Fibroblast of lung (primary cell): ENCODE data around the gene COA1. TPM values are rescaled to one million over a fixed set of nuclear protein-coding genes. Genes with fewer than 3 reads are reported as not detected.
A peak's percentile ranks its signal among the peaks of the same experiment; 100 is the strongest.

ENCODE experiments used
- DNase-seq, 2 donors: peaks; one replicate each; pipeline versions ENCODE4 v3.0.0 to v3.0.0-alpha.2; 2010; ENCODE audit warnings: low read depth in 2 of 2
- H2AFZ ChIP-seq: 2 replicates; pipeline ENCODE4 v1.5.1; 2012; ENCODE audit warnings: low read length, control low read depth, inconsistent platforms
- H3K27ac ChIP-seq: 2 replicates; pipeline ENCODE4 v1.5.1; 2011; ENCODE audit warnings: low read length, control low read depth; ENCODE audit not compliant: insufficient read depth
- H3K27me3 ChIP-seq: 2 replicates; pipeline ENCODE4 v1.5.1; 2011; ENCODE audit warnings: mild to moderate bottlenecking, low read length; ENCODE audit not compliant: control insufficient read depth, insufficient read depth
- H3K36me3 ChIP-seq: 2 replicates; pipeline ENCODE4 v1.5.1; 2011; ENCODE audit warnings: low read length; ENCODE audit not compliant: control insufficient read depth, insufficient read depth
- H3K4me1 ChIP-seq: 2 replicates; pipeline ENCODE4 v1.5.1; 2011; ENCODE audit warnings: low read length; ENCODE audit not compliant: control insufficient read depth, insufficient read depth; ENCODE audit errors: extremely low read depth
- H3K4me2 ChIP-seq: 2 replicates; pipeline ENCODE4 v1.5.1; 2011; ENCODE audit warnings: low read length, control low read depth; ENCODE audit not compliant: insufficient read depth; ENCODE audit errors: extremely low read depth
- H3K4me3 ChIP-seq, 4 experiments: fragments of 200-600 bp in 1 of 4; sonication (generic) in 1 of 4; replicated peaks in 1 of 4; 2 replicates each; pipeline ENCODE4 v1.5.1; 2011 to 2016; ENCODE audit warnings: low read length in 4 of 4, low read depth in 3 of 4, mild to moderate bottlenecking in 3 of 4, control low read depth in 2 of 4, inconsistent platforms in 1 of 4, mixed read lengths in 1 of 4; ENCODE audit not compliant: insufficient read depth in 1 of 4; ENCODE audit errors: control extremely low read depth in 1 of 4
- H3K79me2 ChIP-seq: 2 replicates; pipeline ENCODE4 v1.5.1; 2012; ENCODE audit warnings: mild to moderate bottlenecking, low read length, inconsistent platforms; ENCODE audit not compliant: control insufficient read depth, insufficient read depth
- H3K9ac ChIP-seq: 2 replicates; pipeline ENCODE4 v1.5.1; 2011; ENCODE audit warnings: mild to moderate bottlenecking, low read length, control low read depth; ENCODE audit not compliant: insufficient read depth
- H3K9me3 ChIP-seq: 2 replicates; pipeline ENCODE4 v1.5.1; 2012; ENCODE audit warnings: low read depth, low read length; ENCODE audit not compliant: control insufficient read depth, insufficient read depth
- H4K20me1 ChIP-seq: 2 replicates; pipeline ENCODE4 v1.5.1; 2011; ENCODE audit warnings: low read length; ENCODE audit not compliant: control insufficient read depth, insufficient read depth; ENCODE audit errors: extremely low read depth
- EZH2 ChIP-seq: IDR thresholded peaks from 2 replicates; pipeline ENCODE4 v1.5.1; 2012; ENCODE audit warnings: low read length, control low read depth, mild to moderate bottlenecking; ENCODE audit errors: missing control alignments
- polyA plus RNA-seq, 2 donors: library from polyadenylated mRNA; depleted of rRNA in 1 of 2; stranded (reverse) in 1 of 2; unstranded in 1 of 2; fragments of >200 nt; gene quantifications; 2 replicates each; pipeline ENCODE4 v1.2.1, GENCODE V29; 2011 to 2012; ENCODE audit warnings: missing spikeins in 1 of 2
- total RNA-seq: library from RNA; depleted of rRNA; stranded (reverse); fragments of >200 nt; gene quantifications from 2 replicates; pipeline ENCODE4 v1.2.1, GENCODE V29; 2014
- TF ChIP-seq, protein P1 (sequence below), 2 donors: IDR thresholded peaks in 1 of 2; conservative IDR thresholded peaks in 1 of 2; 1 replicate in 1 of 2; 2 replicates in 1 of 2; pipeline ENCODE4 v1.5.1; 2011 to 2012; ENCODE audit warnings: low read length in 2 of 2, control low read depth in 1 of 2, inconsistent platforms in 1 of 2, low read depth in 1 of 2, mild to moderate bottlenecking in 1 of 2

COA1 gene
- total and polyA plus RNA-seq, 2 donors (not counting 1 experiment from before 2014, with no cell fraction given), result 28.8 to 39.6 TPM

DNA sequence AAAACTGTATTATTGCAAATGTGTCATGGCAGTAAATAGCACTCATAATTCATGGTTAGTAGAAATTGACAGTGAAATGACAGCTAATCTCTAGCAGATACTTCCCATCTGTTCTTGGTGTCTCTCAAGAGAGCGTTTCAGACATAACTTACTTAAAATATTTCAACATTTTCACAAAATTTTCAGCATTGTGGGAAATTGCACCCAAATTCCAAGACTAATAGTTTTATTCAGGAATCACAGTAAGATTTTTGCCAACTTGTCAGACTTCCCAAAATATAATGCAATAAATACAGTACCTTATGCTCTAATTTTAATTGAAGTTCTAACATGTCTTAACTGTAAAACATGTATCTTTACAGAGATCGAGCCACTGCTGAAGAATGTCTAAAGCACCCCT lies 105.2 kb downstream of the COA1 start:
- Histone ChIP-seq H3K4me1 (no peaks in the 10 kb centered on the region), H3K9ac (no peak overlapping the region), H3K4me2 (no peak overlapping the region), H3K4me3 (no peak overlapping the region), H3K9me3 (no peaks in the 10 kb centered on the region), H3K79me2 (peaks cover 27% of the 10 kb centered on the region), H3K27me3 (no peaks in the 10 kb centered on the region), H3K36me3 (peaks cover 4% of the 10 kb centered on the region), H3K27ac (no peak overlapping the region), H4K20me1 (no peaks in the 10 kb centered on the region), H2AFZ (no peak overlapping the region)
- DNase-seq, result no peak
- no peak for TF ChIP-seq EZH2
- TF ChIP-seq, protein P1, sequence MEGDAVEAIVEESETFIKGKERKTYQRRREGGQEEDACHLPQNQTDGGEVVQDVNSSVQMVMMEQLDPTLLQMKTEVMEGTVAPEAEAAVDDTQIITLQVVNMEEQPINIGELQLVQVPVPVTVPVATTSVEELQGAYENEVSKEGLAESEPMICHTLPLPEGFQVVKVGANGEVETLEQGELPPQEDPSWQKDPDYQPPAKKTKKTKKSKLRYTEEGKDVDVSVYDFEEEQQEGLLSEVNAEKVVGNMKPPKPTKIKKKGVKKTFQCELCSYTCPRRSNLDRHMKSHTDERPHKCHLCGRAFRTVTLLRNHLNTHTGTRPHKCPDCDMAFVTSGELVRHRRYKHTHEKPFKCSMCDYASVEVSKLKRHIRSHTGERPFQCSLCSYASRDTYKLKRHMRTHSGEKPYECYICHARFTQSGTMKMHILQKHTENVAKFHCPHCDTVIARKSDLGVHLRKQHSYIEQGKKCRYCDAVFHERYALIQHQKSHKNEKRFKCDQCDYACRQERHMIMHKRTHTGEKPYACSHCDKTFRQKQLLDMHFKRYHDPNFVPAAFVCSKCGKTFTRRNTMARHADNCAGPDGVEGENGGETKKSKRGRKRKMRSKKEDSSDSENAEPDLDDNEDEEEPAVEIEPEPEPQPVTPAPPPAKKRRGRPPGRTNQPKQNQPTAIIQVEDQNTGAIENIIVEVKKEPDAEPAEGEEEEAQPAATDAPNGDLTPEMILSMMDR (conservative IDR thresholded peaks at IDR 0.05 in 1 of 2, IDR thresholded peaks at IDR 0.05 in 1 of 2; ENCODE audit: low read depth in 1 of 2, low read length in 2 of 2), result no peak

DNA sequence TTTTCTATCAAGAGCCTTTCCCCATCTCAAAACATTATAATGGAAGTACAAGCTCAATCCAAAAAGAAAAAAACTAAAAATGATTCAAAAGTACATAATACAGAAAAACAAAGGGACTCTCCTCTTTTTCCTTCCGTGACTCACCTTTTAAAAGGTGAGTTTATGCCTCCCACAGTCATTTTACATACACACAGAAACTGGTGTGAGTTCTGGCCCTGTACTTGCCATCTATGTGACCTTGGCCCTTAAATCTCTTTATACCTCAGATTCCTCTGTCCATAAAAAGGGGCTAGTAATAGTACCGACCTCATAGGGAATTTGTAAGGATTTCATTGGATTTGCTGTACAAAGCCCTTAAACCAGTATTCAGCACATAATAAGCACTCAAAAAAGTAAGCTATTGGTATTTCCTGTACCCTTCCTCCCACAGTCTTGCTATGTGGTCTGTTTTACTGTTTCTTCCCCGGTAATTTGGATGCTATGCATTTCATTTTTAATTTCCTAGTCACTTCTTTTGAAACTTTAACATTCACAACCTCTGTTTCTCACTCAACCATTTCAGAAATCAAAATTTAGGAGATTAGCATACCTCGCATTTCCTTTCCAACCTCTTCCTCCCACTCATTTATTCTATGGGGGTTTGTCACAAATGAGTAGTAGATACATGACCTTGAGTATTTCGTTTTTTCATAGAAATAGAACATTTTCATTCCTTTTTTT lies 107.4 kb downstream of the COA1 start:
- no peak overlapping the region for H2AFZ ChIP-seq
- no peaks in the 10 kb centered on the region for H4K20me1 ChIP-seq
- H3K27ac ChIP-seq, result no peak overlapping the region
- no peaks in the 10 kb centered on the region for H3K27me3 ChIP-seq
- H3K9ac ChIP-seq, result no peak overlapping the region
- peaks cover 41% of the 10 kb centered on the region for H3K79me2 ChIP-seq
- H3K9me3 ChIP-seq, result no peaks in the 10 kb centered on the region
- TF ChIP-seq, protein P1 (conservative IDR thresholded peaks at IDR 0.05 in 1 of 2, IDR thresholded peaks at IDR 0.05 in 1 of 2; ENCODE audit: low read depth in 1 of 2, low read length in 2 of 2), result no peak
- H3K4me1 ChIP-seq, result no peaks in the 10 kb centered on the region
- peak in 1 of 2 donors; percentile 32 for DNase-seq
- no peak overlapping the region for H3K4me3 ChIP-seq
- H3K36me3 ChIP-seq, result peaks cover 8% of the 10 kb centered on the region
- no peak overlapping the region for H3K4me2 ChIP-seq

DNA sequence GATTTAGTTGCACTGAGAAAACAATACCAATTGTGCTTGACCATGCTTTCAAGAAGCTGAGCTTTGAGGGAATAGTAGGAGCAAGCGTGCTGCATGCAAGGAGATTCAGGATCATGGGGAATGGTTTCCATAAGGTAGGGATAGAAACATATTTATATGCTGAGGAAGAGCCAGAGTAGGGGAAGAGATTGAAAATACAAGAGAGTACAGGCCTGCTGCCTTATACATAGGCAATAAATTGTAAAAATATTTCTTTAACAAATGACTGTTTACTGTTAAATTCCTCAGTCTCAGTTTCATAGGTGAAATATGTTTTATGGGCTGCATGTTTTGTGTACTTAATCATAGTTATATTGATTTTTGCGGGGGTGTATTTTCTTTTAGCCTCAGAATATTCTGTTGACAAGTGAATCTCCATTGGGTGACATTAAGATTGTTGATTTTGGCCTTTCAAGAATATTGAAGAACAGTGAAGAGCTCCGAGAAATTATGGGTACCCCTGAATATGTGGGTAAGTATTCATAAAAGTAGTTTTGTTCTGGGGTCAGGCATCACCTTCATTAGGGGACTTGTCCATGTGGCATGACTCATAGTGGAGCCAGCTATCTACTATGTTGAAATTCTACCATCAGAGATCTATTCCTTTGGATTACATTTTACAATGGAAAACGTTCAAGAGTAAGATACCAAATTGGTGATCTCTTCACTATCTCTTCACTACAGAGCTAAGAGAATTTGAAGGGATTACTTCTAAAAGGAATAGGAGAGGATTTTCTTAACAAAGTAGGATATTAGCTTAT lies 109.9 kb downstream of the COA1 start:
- Histone ChIP-seq H3K4me1 (no peaks in the 10 kb centered on the region), H3K27ac (no peak overlapping the region), H3K4me2 (no peak overlapping the region), H3K79me2 (peaks cover 57% of the 10 kb centered on the region), H3K9me3 (no peaks in the 10 kb centered on the region), H4K20me1 (no peaks in the 10 kb centered on the region), H2AFZ (no peak overlapping the region), H3K27me3 (no peaks in the 10 kb centered on the region), H3K9ac (no peak overlapping the region), H3K4me3 (no peak overlapping the region), H3K36me3 (peaks cover 10% of the 10 kb centered on the region)
- no peak for DNase-seq
- TF ChIP-seq, protein P1 (conservative IDR thresholded peaks at IDR 0.05 in 1 of 2, IDR thresholded peaks at IDR 0.05 in 1 of 2; ENCODE audit: low read depth in 1 of 2, low read length in 2 of 2), result no peak
- no peak for TF ChIP-seq EZH2
